Measurements from ENCODE around the gene EFCC1.
"Not testable (repeated sequence)": the region's sequence is repeated elsewhere in the genome, so short reads cannot be mapped to it uniquely, and the experiment has no call there.

Gene EFCC1

GRCh38 chr3:129084501-129084900 lies 83.4 kb downstream of the EFCC1 start:
- no peak for DNase-seq

DNA sequence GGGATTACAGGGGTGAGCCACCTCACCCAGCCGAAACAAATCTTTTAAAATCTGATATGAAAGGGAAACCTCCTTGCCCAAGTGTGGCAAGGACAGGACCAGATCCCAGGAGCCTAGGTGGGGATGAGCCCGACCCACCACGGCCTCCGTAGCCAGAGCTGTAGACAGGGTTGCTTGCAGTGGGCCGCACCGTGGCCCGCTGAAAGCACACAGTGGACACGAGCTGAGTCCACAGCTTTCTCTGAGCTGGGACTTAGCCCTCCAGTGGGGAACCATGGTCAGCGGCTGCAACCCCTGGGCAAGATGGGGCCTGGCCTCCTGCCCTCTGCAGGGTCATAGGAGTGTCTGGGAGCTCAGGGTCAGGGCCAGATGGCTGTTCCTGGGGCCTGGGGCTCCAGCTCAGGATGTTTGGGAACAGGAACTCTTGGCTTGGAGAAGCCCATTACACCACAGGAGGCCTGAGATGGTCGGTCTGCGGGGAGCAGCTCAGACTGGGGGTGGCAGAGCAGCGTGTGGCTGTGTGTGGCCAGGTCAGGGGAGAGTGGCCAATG lies 84.1 kb downstream of the EFCC1 start:
- no peak for DNase-seq

DNA sequence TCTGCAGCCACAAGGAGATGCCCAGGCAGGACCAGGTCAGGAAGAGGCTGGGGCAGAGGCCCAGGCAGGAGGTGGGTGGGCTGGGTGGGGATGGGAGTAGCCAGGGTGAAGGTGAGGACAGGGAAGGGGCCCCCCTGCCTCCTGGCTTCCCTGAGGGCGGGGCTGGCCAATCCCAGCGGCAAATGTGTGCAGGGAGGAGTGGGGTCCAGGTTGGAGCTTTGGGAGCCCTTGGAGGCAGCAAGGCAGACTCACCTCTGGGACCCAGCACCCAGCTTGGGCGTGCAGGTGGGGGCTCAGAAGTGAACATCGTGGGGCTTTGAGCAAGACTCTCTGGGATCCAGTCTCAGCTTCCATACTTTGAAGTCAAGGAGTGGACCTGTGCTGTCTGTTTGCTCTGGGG lies 84.7 kb downstream of the EFCC1 start:
- DNase-seq, result no peak

DNA sequence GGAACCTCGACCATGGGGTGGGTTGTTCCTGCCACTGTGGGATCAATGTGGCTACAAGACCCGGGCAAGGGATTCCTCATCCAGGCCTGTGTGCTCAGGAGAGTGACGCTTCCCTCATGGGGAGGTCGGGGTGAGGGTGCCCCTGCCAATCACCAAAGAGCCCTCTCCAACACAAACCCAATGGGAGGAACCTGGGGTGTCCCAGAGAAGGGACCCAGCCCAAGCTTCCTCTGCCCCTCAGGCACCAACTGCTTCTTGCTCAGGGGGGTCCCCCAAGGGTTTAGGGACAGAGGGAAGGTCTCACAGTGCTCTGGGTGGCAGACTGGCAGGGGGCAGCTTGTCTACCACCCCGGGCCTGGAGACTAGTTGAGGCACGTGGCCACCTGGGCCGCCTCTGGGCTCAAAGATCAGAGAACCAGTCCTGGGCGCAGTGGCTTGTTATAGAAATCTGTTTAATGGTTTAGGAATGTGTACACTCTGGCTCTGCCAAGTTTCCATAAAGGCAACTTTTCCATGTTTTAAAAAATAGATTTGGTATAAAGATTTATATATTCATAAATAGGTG lies 86.1 kb downstream of the EFCC1 start:
- no peak for DNase-seq

GRCh38 chr3:129087904-129088303 lies 86.8 kb downstream of the EFCC1 start:
- DNase-seq, result not testable (repeated sequence)

GRCh38 chr3:129088312-129088711 lies 87.2 kb downstream of the EFCC1 start:
- not testable (repeated sequence) for DNase-seq
